Osteocyte (in vitro differentiated cells): ENCODE measurements around the gene FSTL4. TPM values are rescaled to one million over a fixed set of nuclear protein-coding genes. Genes with fewer than 3 reads are reported as not detected.

ENCODE experiments used
- DNase-seq: peaks from one replicate; pipeline ENCODE4 v3.0.0; 2021; ENCODE audit warnings: mixed read lengths; ENCODE audit not compliant: unreplicated experiment; ENCODE audit errors: extremely low spot score
- H3K27ac Mint-ChIP-seq: one replicate; pipeline ENCODE4 v1.8.0; 2021; ENCODE audit warnings: mild to moderate bottlenecking, mixed read lengths; ENCODE audit not compliant: unreplicated experiment
- H3K27me3 Mint-ChIP-seq: one replicate; pipeline ENCODE4 v1.8.0; 2021; ENCODE audit warnings: mixed read lengths; ENCODE audit not compliant: unreplicated experiment
- H3K36me3 Mint-ChIP-seq: one replicate; pipeline ENCODE4 v1.8.0; 2021; ENCODE audit warnings: mixed read lengths; ENCODE audit not compliant: unreplicated experiment
- H3K4me1 Mint-ChIP-seq: one replicate; pipeline ENCODE4 v1.8.0; 2021; ENCODE audit warnings: mixed read lengths; ENCODE audit not compliant: unreplicated experiment
- H3K4me3 Mint-ChIP-seq: one replicate; pipeline ENCODE4 v1.8.0; 2021; ENCODE audit warnings: mild to moderate bottlenecking, moderate library complexity, mixed read lengths; ENCODE audit not compliant: unreplicated experiment
- H3K9me3 Mint-ChIP-seq: one replicate; pipeline ENCODE4 v1.8.0; 2021; ENCODE audit warnings: mixed read lengths; ENCODE audit not compliant: unreplicated experiment
- total RNA-seq: library from RNA; stranded (reverse); gene quantifications from 2 replicates; pipeline ENCODE4 v1.2.1, GENCODE V29; 2021
- TF ChIP-seq, protein P1 (sequence below): fragments of 200-600 bp; sonication (generic); IDR thresholded peaks from 2 replicates; pipeline ENCODE4 v1.5.0; 2021; ENCODE audit warnings: antibody characterized with exemption, mild to moderate bottlenecking, moderate library complexity

FSTL4 gene
- total RNA-seq, 1 donor from 2014 or later: not detected

DNA sequence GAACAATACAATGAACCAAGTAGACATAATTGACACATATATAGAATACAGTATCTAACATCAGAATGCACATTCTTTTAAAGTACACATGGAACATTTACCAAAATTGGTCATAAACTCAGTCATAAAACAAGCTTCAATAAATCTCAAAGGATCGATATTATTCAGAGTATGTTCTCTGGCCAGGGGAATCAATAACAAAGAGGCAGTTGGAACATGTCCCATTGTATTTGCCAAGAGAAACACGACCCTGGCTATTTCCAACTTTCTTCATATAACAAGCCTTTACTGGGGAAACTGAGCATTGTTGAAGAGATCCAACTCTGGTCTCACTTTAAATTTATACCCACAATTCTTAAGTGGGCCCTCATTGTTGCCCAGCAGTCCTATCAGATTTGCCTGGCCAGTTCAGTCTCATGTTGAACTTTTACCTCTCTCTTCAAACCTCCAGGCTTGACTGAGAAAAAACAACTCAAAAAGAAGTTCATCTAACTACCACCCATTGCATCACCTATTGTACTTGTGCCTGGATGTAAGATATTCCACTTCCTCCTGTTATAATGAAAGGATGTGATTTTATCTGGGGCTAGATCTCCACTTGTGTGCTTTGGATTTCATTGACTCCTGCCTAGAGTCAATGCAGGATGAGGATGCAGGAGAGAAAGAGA is 398.1 kb downstream of the FSTL4 start:
- Mint-ChIP-seq H3K27me3 (no peaks in the 10 kb centered on the region), H3K36me3 (no peaks in the 10 kb centered on the region), H3K4me3 (no peak overlapping the region), H3K27ac (no peak overlapping the region), H3K4me1 (no peaks in the 10 kb centered on the region), H3K9me3 (no peaks in the 10 kb centered on the region)
- TF ChIP-seq, protein P1, sequence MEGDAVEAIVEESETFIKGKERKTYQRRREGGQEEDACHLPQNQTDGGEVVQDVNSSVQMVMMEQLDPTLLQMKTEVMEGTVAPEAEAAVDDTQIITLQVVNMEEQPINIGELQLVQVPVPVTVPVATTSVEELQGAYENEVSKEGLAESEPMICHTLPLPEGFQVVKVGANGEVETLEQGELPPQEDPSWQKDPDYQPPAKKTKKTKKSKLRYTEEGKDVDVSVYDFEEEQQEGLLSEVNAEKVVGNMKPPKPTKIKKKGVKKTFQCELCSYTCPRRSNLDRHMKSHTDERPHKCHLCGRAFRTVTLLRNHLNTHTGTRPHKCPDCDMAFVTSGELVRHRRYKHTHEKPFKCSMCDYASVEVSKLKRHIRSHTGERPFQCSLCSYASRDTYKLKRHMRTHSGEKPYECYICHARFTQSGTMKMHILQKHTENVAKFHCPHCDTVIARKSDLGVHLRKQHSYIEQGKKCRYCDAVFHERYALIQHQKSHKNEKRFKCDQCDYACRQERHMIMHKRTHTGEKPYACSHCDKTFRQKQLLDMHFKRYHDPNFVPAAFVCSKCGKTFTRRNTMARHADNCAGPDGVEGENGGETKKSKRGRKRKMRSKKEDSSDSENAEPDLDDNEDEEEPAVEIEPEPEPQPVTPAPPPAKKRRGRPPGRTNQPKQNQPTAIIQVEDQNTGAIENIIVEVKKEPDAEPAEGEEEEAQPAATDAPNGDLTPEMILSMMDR: no peak
- DNase-seq: no peak

DNA sequence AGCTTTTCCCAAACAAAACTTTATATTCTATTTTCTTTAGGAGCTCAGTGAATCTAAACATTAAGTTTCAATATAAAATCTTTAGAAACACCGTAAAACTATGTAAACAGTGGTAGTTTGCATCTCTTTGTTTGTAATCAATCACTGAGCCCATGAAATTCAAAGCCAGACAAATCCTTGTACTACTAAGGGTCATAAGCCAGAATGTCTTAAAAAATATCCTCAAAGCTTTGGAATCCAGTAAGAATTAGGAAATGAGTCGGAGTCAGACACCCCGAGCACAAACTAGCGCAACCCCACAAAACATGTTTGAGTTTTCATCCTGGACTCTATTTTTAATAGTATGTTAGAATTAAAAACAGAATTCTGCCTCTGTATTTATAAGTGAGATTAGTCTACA is 406.7 kb downstream of the FSTL4 start:
- Mint-ChIP-seq H3K4me1 (peaks cover 23% of the 10 kb centered on the region), H3K27me3 (peaks cover 3% of the 10 kb centered on the region), H3K27ac (peak overlapping the region; percentile 52), H3K9me3 (peaks cover 4% of the 10 kb centered on the region), H3K4me3 (no peak overlapping the region), H3K36me3 (no peaks in the 10 kb centered on the region)
- DNase-seq: no peak
- TF ChIP-seq, protein P1: no peak

DNA sequence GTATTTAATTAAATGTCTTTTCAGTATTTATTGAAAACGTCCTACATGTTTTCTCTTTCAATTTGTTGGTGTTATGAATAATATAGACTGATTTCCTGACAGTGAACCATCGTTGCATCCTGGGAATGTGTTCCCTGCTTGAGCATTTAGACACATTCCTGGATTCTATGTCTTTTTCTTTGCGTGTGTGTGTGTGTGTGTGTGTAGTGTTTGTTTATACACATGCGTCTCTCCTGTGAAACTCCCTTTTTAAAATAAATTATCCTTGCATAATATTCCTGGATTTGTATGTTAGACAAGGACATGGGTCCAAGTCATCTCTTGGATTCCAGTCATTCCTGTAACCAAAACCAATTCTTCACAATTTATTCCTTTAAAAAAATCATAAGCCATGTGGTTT is 407.1 kb downstream of the FSTL4 start:
- TF ChIP-seq, protein P1: no peak
- Mint-ChIP-seq H3K9me3 (peaks cover 4% of the 10 kb centered on the region), H3K27me3 (peaks cover 3% of the 10 kb centered on the region), H3K4me1 (peaks cover 23% of the 10 kb centered on the region), H3K27ac (peak overlapping the region; percentile 52), H3K4me3 (no peak overlapping the region), H3K36me3 (no peaks in the 10 kb centered on the region)
- DNase-seq: no peak

DNA sequence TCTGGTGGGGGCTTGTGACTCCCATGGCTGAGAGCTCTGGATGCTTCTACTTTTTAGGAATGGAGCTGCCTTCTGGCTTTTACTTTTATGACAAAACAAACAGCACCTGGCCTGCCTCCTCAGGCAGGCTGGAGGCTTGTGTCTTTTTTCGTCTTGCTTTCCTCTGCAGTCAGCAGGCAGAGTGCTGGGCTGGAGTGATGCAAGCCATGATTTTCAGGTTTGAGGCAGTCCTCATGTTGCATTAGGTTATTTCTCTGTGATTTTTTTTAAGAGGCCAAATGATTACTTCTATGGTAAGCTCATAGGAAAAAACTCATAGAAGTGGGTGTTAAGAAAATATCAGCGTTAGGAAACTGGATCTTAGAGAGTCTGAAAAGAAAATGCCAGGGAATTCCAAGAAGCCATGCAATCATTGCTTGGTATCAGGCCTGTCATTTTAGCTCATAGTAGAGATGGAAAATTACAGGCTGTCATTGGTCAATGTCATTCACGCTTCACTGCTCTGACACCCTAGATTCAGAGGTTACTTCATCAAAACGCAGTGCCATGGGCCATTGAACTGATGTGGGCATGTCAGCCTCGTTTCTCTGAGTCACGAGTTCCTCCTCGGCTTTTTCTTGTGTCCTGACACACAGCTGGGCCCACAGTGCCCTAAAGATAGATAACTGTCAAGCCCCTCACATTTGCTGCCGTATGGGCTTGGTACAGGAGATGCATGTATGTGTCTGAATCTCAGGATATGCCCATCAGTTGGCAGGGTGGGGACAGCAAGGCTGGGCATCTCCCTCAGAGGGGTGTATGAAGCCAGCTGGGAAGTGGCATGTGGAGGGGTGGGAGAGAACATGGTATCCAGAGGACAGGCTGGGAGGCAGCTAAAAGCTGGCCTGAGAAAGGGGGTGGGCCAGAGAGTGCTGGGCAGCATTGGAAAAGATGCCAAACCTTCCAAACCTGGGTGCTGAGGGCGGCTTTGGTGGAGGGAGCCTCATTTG is 408.7 kb downstream of the FSTL4 start:
- H3K27me3 Mint-ChIP-seq: peaks cover 3% of the 10 kb centered on the region
- peak; percentile 73 for DNase-seq
- TF ChIP-seq, protein P1: no peak
- peaks cover 4% of the 10 kb centered on the region for H3K9me3 Mint-ChIP-seq
- no peak overlapping the region for H3K4me3 Mint-ChIP-seq
- H3K27ac Mint-ChIP-seq: no peak overlapping the region
- no peaks in the 10 kb centered on the region for H3K36me3 Mint-ChIP-seq
- peaks cover 23% of the 10 kb centered on the region for H3K4me1 Mint-ChIP-seq
